Measurements from ENCODE around the gene GLUL.

DNA sequence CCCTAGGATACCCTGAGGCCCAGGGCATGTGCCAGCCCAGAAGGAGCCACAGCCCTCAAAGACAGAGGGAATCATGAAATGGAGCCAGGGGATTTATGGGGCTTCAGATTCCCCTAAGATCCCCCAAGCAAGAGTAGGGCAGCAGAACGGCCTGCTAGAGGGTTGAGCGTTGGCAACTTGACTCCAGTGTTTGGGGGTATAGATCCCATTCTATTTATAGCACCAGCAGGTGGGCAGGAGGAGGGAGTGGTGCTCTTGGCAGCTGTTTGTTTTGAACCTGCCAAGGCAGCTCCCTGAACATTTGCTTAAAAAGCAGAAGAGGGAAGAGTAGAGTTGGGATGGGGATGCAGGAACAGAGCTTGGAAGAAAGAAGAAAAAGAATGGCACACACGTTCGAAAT lies 33.7 kb downstream of the GLUL start:
- TF ChIP-seq, protein P1, sequence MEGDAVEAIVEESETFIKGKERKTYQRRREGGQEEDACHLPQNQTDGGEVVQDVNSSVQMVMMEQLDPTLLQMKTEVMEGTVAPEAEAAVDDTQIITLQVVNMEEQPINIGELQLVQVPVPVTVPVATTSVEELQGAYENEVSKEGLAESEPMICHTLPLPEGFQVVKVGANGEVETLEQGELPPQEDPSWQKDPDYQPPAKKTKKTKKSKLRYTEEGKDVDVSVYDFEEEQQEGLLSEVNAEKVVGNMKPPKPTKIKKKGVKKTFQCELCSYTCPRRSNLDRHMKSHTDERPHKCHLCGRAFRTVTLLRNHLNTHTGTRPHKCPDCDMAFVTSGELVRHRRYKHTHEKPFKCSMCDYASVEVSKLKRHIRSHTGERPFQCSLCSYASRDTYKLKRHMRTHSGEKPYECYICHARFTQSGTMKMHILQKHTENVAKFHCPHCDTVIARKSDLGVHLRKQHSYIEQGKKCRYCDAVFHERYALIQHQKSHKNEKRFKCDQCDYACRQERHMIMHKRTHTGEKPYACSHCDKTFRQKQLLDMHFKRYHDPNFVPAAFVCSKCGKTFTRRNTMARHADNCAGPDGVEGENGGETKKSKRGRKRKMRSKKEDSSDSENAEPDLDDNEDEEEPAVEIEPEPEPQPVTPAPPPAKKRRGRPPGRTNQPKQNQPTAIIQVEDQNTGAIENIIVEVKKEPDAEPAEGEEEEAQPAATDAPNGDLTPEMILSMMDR (IDR thresholded peaks at IDR 0.05) = no peak
- TF ChIP-seq POLR2A (IDR thresholded peaks at IDR 0.05) (no peak), POLR2AphosphoS5 (IDR thresholded peaks at IDR 0.05) (no peak)
